GM18505 (cell line): Measurements from ENCODE around the gene C2CD3.
"Not testable (repeated sequence)": the region's sequence is repeated elsewhere in the genome, so short reads cannot be mapped to it uniquely, and the experiment has no call there.

Experiments
- ATAC-seq: cut with Tn5 transposase; IDR thresholded peaks from one replicate; pipeline ENCODE4 v1.9.1; 2021; ENCODE audit not compliant: unreplicated experiment
- POLR2A ChIP-seq: IDR thresholded peaks from 4 replicates; pipeline ENCODE4 v1.6.1; 2011; ENCODE audit warnings: borderline replicate concordance; ENCODE audit not compliant: insufficient read depth, insufficient read length; ENCODE audit errors: extremely low read depth

The C2CD3 gene

GRCh38 chr11:74000307-74001133 lies 170.3 kb downstream of the C2CD3 start:
- no peak for ATAC-seq
- TF ChIP-seq POLR2A = no peak

DNA sequence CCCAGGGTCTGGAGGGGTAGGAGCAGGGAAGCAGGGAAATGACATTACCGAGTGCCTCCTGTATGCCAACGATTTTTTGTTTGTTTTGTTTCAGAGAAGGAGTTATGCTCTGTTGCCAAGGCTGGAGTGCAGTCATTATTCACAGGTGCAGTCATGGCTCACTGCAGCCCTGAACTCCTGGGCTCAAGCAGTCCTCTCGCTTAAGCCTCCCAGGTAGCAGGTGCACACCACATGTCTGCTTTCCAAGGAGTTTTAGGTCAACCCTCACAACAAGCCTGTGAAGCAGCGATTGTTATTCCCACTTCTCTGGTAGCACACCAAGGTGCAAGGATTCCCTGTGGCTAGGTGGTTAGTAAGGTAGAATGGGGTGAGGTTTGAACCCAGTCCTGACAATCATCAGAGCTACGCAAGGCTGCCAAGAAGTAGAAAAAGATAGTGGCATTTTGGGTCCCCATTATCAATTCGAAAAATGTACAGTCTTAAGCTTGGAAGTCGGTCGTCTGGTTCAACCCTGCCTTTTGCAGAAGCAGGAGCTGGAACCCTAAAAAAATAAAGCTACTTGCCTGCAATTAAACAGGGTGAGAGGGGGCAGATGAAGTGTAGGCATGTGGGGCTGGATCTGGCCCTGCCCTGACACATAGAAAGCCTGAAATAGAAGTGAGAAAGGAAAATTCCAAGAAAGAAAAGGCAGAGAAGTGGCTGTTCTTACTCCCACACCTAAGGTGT lies 171.1 kb downstream of the C2CD3 start:
- TF ChIP-seq POLR2A = no peak
- no peak for ATAC-seq

DNA sequence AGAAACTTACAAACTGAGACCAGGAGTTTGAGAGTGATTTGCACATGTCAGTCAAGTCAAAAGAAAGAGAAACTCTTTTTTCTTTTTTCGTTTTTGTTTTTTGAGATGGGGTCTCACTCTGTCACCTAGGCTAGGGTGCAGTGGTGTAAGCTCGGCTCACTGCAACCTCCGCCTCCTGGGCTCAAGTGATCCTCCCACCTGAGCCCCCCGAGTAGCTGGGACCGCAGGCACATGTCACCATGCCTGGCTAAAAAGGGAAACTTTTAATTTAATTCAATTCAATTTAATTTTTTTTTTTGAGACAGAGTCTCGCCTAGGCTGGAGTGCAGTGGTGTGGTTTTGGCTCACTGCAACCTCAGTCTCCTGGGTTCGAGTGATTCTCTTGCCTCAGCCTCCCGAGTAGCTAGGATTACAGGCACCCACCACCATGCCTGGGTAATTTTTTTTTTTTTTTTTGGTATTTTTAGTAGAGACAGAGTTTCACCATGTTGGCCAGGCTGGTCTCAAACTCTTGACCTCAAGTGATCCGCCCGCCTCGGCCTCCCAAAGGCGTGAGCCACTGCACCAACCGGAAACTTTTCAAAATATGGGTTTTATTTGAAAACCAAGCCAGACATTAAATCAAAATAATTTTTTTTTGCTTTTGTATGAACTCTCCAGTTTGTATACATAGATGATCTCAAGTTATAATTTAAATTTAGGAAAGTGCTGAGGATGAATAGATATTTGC lies 171.8 kb downstream of the C2CD3 start:
- ATAC-seq = no peak
- no peak for TF ChIP-seq POLR2A

DNA sequence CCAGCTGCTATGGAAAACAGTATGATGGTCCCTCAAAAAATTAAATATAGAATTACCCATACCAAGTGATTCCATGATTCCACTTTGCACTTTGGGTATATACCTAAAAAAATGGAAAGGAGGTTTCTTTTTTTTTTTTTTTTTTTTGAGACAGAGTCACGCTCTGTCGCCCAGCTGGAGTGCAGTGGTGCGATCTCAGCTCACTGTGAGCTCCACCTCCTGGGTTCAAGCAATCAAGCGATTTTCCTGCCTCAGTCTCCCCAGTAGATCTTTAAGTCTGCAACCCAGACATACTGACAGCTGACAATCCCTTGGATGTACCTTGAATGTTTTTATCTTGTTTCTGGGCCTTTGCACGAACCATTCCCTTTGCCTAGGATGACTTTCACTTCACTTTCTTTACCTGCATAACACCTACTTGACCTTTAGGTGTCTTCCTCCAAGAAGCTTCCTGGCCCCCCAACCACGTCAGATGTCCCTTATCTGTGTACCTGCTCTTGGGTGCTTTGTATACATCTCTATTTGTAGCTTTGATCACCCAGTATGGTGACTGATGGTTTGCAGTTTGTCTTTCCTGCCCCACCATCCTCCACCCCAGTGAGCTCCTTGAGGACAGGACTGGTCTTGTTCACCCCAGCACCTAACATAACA lies 173.6 kb downstream of the C2CD3 start:
- no peak for ATAC-seq

GRCh38 chr11:73996161-73996747 lies 174.5 kb downstream of the C2CD3 start:
- no peak for TF ChIP-seq POLR2A
- no peak for ATAC-seq

More for the DNA sequence above, 173.6 kb downstream of the C2CD3 start:
- no peak for TF ChIP-seq POLR2A

DNA sequence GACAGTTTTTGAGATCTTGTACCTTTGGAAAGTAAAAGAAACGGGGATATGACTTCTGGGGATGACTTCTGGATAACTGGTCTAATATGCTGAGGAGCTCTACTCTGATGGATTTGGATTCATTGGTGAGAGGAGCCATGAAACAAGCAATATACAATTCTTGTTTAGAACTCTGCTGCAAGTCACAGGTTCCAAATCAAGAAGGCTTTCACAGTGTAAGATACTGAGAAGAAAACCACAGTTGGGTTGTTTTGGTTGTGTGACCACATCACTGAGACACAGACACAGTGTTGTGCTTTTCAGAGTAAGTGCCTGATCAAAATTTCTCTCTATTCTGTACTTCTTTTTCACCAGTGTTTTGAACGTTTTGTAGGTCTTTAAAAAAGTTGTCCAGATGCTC lies 175.1 kb downstream of the C2CD3 start:
- TF ChIP-seq POLR2A = no peak
- no peak for ATAC-seq

GRCh38 chr11:73995247-73995646 lies 175.6 kb downstream of the C2CD3 start:
- TF ChIP-seq POLR2A = no peak
- ATAC-seq = no peak

- no peak for TF ChIP-seq POLR2A
- no peak for ATAC-seq
These were observed 179.3 kb downstream of the C2CD3 start for GRCh38 chr11:73991471-73992006.

- no peak for TF ChIP-seq POLR2A
- no peak for ATAC-seq
These were observed 180.1 kb downstream of the C2CD3 start for GRCh38 chr11:73990730-73991129.

GRCh38 chr11:73989156-73989555 lies 181.6 kb downstream of the C2CD3 start:
- TF ChIP-seq POLR2A = no peak
- no peak for ATAC-seq

GRCh38 chr11:73988227-73988626 lies 182.6 kb downstream of the C2CD3 start:
- TF ChIP-seq POLR2A = no peak
- ATAC-seq = no peak

DNA sequence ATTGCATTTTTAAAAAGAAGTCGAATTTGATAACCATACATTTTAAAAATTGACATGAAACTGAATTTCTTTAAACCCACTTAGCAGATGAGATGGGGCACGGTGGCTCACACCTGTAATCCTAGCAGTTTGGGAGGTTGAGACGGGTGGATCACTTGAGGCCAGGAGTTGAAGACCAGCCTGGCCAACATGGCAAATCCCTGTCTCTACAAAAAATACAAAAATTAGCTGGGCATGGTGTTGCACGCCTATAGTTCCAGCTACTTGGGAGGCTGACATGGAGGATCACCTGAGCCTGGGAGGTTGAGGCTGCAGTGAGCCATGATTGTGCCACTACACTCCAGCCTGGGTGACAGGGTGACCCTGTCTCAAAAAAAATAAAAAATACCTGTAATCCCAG lies 185.1 kb downstream of the C2CD3 start:
- not testable (repeated sequence) for ATAC-seq
